Neuronal stem cell (in vitro differentiated cells): Measurements from ENCODE around the gene CABP2.
"Not testable (repeated sequence)": the region's sequence is repeated elsewhere in the genome, so short reads cannot be mapped to it uniquely, and the experiment has no call there.

Experiments
- DNase-seq: peaks from one replicate; pipeline ENCODE4 v3.0.0-alpha.2; 2013; ENCODE audit warnings: low spot score
- H2AFZ ChIP-seq: one replicate; pipeline ENCODE4 v1.6.1; 2013; ENCODE audit warnings: mild to moderate bottlenecking, low read length, inconsistent platforms
- H2AK5ac ChIP-seq: 2 replicates; pipeline ENCODE4 v1.6.1; 2013; ENCODE audit warnings: low read depth, mild to moderate bottlenecking, inconsistent platforms, low read length, moderate library complexity, mixed read lengths
- H2BK120ac ChIP-seq: 2 replicates; pipeline ENCODE4 v1.6.1; 2013; ENCODE audit warnings: low read depth, mild to moderate bottlenecking, inconsistent platforms, low read length, moderate library complexity, mixed read lengths
- H2BK12ac ChIP-seq: one replicate; pipeline ENCODE4 v1.6.1; 2013; ENCODE audit warnings: low read length, inconsistent platforms
- H2BK15ac ChIP-seq: 2 replicates; pipeline ENCODE4 v1.6.1; 2013; ENCODE audit warnings: mild to moderate bottlenecking, low read length, inconsistent platforms, mixed read lengths
- H2BK5ac ChIP-seq: one replicate; pipeline ENCODE4 v1.6.1; 2013; ENCODE audit warnings: inconsistent platforms, mild to moderate bottlenecking, low read length, moderate library complexity
- H3K14ac ChIP-seq: one replicate; pipeline ENCODE4 v1.6.1; 2013; ENCODE audit warnings: low read length, inconsistent platforms
- H3K18ac ChIP-seq: 2 replicates; pipeline ENCODE4 v1.6.1; 2013; ENCODE audit warnings: low read length, inconsistent platforms
- H3K23ac ChIP-seq: 2 replicates; pipeline ENCODE4 v1.6.1; 2013; ENCODE audit warnings: low read depth, mild to moderate bottlenecking, mixed read lengths, low read length, inconsistent platforms; ENCODE audit not compliant: poor library complexity
- H3K27ac ChIP-seq: replicated peaks from 3 replicates; pipeline ENCODE4 v1.5.1; 2013; ENCODE audit warnings: low read length, inconsistent platforms
- H3K27me3 ChIP-seq, 3 experiments: 2 replicates each; pipeline ENCODE4 v1.6.1; 2013; ENCODE audit warnings: low read length in 3 of 3, mild to moderate bottlenecking in 2 of 3, inconsistent platforms in 1 of 3, low read depth in 1 of 3, mixed read lengths in 1 of 3, moderate library complexity in 1 of 3; ENCODE audit not compliant: control insufficient read depth in 3 of 3, insufficient read depth in 3 of 3
- H3K36me3 ChIP-seq, 2 donors: replicated peaks in 1 of 2; 2 replicates each; pipeline ENCODE4 v1.6.1; 2013; ENCODE audit warnings: low read length in 2 of 2; ENCODE audit not compliant: control insufficient read depth in 2 of 2, insufficient read depth in 2 of 2
- H3K4ac ChIP-seq: 2 replicates; pipeline ENCODE4 v1.6.1; 2013; ENCODE audit warnings: inconsistent platforms, mild to moderate bottlenecking, low read length, moderate library complexity
- H3K4me1 ChIP-seq, 2 donors: 1 replicate in 1 of 2; 2 replicates in 1 of 2; pipeline ENCODE4 v1.6.1; 2013; ENCODE audit warnings: low read length in 2 of 2, low read depth in 1 of 2; ENCODE audit not compliant: control insufficient read depth in 2 of 2, insufficient read depth in 1 of 2
- H3K4me2 ChIP-seq: one replicate; pipeline ENCODE4 v1.6.1; 2013; ENCODE audit warnings: mild to moderate bottlenecking, low read length, inconsistent platforms; ENCODE audit not compliant: insufficient read depth, poor library complexity, severe bottlenecking
- H3K4me3 ChIP-seq, 2 donors: 2 replicates each; pipeline ENCODE4 v1.5.1; 2013; ENCODE audit warnings: low read length in 2 of 2, mild to moderate bottlenecking in 2 of 2, inconsistent platforms in 1 of 2, moderate library complexity in 1 of 2
- H3K79me1 ChIP-seq: one replicate; pipeline ENCODE4 v1.6.1; 2013; ENCODE audit warnings: low read depth, mild to moderate bottlenecking, inconsistent platforms, low read length, moderate library complexity
- H3K9ac ChIP-seq: one replicate; pipeline ENCODE4 v1.6.1; 2013; ENCODE audit warnings: mild to moderate bottlenecking, low read depth, low read length, inconsistent platforms; ENCODE audit not compliant: poor library complexity
- H3K9me3 ChIP-seq, 2 donors: replicated peaks in 1 of 2; 2 replicates each; pipeline versions ENCODE3 to v1.6.1; 2013; ENCODE audit warnings: low read length in 2 of 2, mild to moderate bottlenecking in 2 of 2, inconsistent platforms in 1 of 2, low read depth in 1 of 2, mixed read lengths in 1 of 2, moderate library complexity in 1 of 2; ENCODE audit not compliant: control insufficient read depth in 2 of 2, insufficient read depth in 1 of 2
- H4K8ac ChIP-seq: one replicate; pipeline ENCODE4 v1.6.1; 2013; ENCODE audit warnings: low read depth, mild to moderate bottlenecking, inconsistent platforms, low read length, moderate library complexity
- H4K91ac ChIP-seq: one replicate; pipeline ENCODE4 v1.6.1; 2013; ENCODE audit warnings: low read length, low read depth, mild to moderate bottlenecking, inconsistent platforms; ENCODE audit not compliant: poor library complexity
- WGBS, 2 donors: extraction: QIAGEN DNeasy Blood & Tissue Kit; methylation state at CpG; one replicate each; pipeline ENCODE4 v1.1.7; 2013; ENCODE audit warnings: missing lambda C conversion rate in 2 of 2, mixed read lengths in 1 of 2; ENCODE audit not compliant: insufficient read length in 2 of 2, insufficient replicate concordance in 1 of 2; ENCODE audit errors: extremely low coverage in 2 of 2; 5-methylcytosine and 5-hydroxymethylcytosine counted together

Gene CABP2

GRCh38 chr11:67489203-67489884 lies 33.9 kb downstream of the CABP2 start:
- Histone ChIP-seq H2AFZ (no peak overlapping the region), H2BK12ac (peak overlapping the region; percentile 41), H3K4me1 (no peaks in the 10 kb centered on the region), H3K27me3 (no peaks in the 10 kb centered on the region), H2AK5ac (no peak overlapping the region), H2BK120ac (no peak overlapping the region), H3K23ac (peak overlapping the region; percentile 65), H3K27ac (no peak overlapping the region), H2BK5ac (peak overlapping the region; percentile 53), H3K4me3 (no peak overlapping the region), H2BK15ac (no peak overlapping the region), H3K4ac (peak overlapping the region; percentile 66), H3K18ac (peak overlapping the region; percentile 48), H3K4me2 (no peak overlapping the region), H4K91ac (no peak overlapping the region), H3K9me3 (no peaks in the 10 kb centered on the region), H3K79me1 (peaks cover 13% of the 10 kb centered on the region), H3K9ac (peak overlapping the region; percentile 70), H3K36me3 (peaks cover 40 to 76% of the 10 kb centered on the region in 2 donors), H4K8ac (no peak overlapping the region), H3K14ac (peak overlapping the region; percentile 21)
- DNase-seq = no peak
- WGBS, 2 donors = no CpG with 5 or more reads among the region's 25 CpGs

- Histone ChIP-seq H3K27me3 (no peaks in the 10 kb centered on the region), H3K4ac (no peak overlapping the region), H3K9me3 (peaks cover 0 to 3% of the 10 kb centered on the region in 2 donors), H4K91ac (no peak overlapping the region), H3K79me1 (peaks cover 10% of the 10 kb centered on the region), H3K4me3 (no peak overlapping the region), H3K4me2 (no peak overlapping the region), H2BK15ac (no peak overlapping the region), H3K27ac (no peak overlapping the region), H3K9ac (peak overlapping the region; percentile 21), H3K23ac (peak overlapping the region; percentile 95), H3K4me1 (peaks cover 4 to 7% of the 10 kb centered on the region in 2 donors), H2BK120ac (no peak overlapping the region), H3K18ac (no peak overlapping the region), H2BK5ac (no peak overlapping the region), H3K14ac (no peak overlapping the region), H4K8ac (no peak overlapping the region), H2AFZ (no peak overlapping the region), H2AK5ac (no peak overlapping the region), H3K36me3 (peaks cover 24 to 49% of the 10 kb centered on the region in 2 donors), H2BK12ac (no peak overlapping the region)
- DNase-seq = no peak
- WGBS, 2 donors = no CpG with 5 or more reads among the region's 20 CpGs
Observed at GRCh38 chr11:67486481-67487195, 36.6 kb downstream of the CABP2 start.

GRCh38 chr11:67485873-67486361 lies 37.3 kb downstream of the CABP2 start:
- not testable (repeated sequence) for H3K4me2 ChIP-seq, H3K23ac ChIP-seq, H3K27me3 ChIP-seq, DNase-seq, H4K91ac ChIP-seq, H3K4ac ChIP-seq, H3K9me3 ChIP-seq, H3K4me3 ChIP-seq, H3K4me1 ChIP-seq, H3K18ac ChIP-seq, H2BK5ac ChIP-seq, H3K79me1 ChIP-seq, H2BK12ac ChIP-seq, H3K14ac ChIP-seq, H4K8ac ChIP-seq, H3K9ac ChIP-seq, H3K27ac ChIP-seq, H2AK5ac ChIP-seq, H2AFZ ChIP-seq, H2BK120ac ChIP-seq, H2BK15ac ChIP-seq
- H3K36me3 ChIP-seq = peaks cover 21 to 42% of the 10 kb centered on the region in 2 donors
- WGBS, 2 donors = no CpG with 5 or more reads among the region's 7 CpGs

GRCh38 chr11:67484847-67485311 lies 38.4 kb downstream of the CABP2 start:
- Histone ChIP-seq H3K36me3 (peaks cover 11 to 32% of the 10 kb centered on the region in 2 donors), H2BK12ac (no peak overlapping the region), H3K4me2 (no peak overlapping the region), H3K27ac (no peak overlapping the region), H3K27me3 (no peaks in the 10 kb centered on the region), H3K18ac (no peak overlapping the region), H3K4me3 (no peak overlapping the region), H2AFZ (no peak overlapping the region), H2BK15ac (peak overlapping the region; percentile 13), H2AK5ac (no peak overlapping the region), H4K91ac (no peak overlapping the region), H3K23ac (no peak overlapping the region), H3K4me1 (peaks cover 4 to 7% of the 10 kb centered on the region in 2 donors), H3K9ac (peak overlapping the region; percentile 32), H3K79me1 (peaks cover 7% of the 10 kb centered on the region), H3K9me3 (peaks cover 0 to 3% of the 10 kb centered on the region in 2 donors), H2BK120ac (no peak overlapping the region), H4K8ac (peak overlapping the region; percentile 65), H3K4ac (no peak overlapping the region), H2BK5ac (no peak overlapping the region), H3K14ac (no peak overlapping the region)
- no CpG with 5 or more reads among the region's 11 CpGs for WGBS, 2 donors
- no peak for DNase-seq
